ENCODE data around the gene ALPL.
"Not testable (repeated sequence)": the region's sequence is repeated elsewhere in the genome, so short reads cannot be mapped to it uniquely, and the experiment has no call there.

ALPL gene

GRCh38 chr1:21509351-21510112, at the start of gene ALPL:
Gene ALPL, plus strand, starts transcription at chr1:21509423. Its CDS starts 44,659 bp downstream, at chr1:21554082.
- Histone ChIP-seq H3K36me3 (no peaks in the 10 kb centered on the region), H3K4me3 (ENCODE audit: low read depth, low read length) (peak within 1 kb of the TSS; percentile 32), H3K27ac (0 out of 2 replicates have a peak within 1 kb of the TSS, but pooled peaks have one; percentile 46), H3K9me3 (ENCODE audit: severe bottlenecking) (no peaks in the 10 kb centered on the region), H3K27me3 (ENCODE audit: insufficient read depth, low read depth, severe bottlenecking) (no peaks in the 10 kb centered on the region)
- DNase-seq, result no peak
- no peak for TF ChIP-seq CTCF (IDR thresholded peaks at IDR 0.05; ENCODE audit: low read depth, low read length)

- not testable (repeated sequence) for H3K27ac ChIP-seq; H3K27me3 ChIP-seq (ENCODE audit: insufficient read depth, low read depth, severe bottlenecking); DNase-seq; H3K4me3 ChIP-seq (ENCODE audit: low read depth, low read length); H3K36me3 ChIP-seq; H3K9me3 ChIP-seq (ENCODE audit: severe bottlenecking)
These were observed 44.1 kb upstream of the ALPL start for GRCh38 chr1:21465127-21465526.

GRCh38 chr1:21467946-21468345, 41.3 kb upstream of the ALPL start:
- H3K27ac ChIP-seq; H3K4me3 ChIP-seq (ENCODE audit: low read depth, low read length); DNase-seq; H3K9me3 ChIP-seq (ENCODE audit: severe bottlenecking); H3K36me3 ChIP-seq; H3K27me3 ChIP-seq (ENCODE audit: insufficient read depth, low read depth, severe bottlenecking): not testable (repeated sequence)

GRCh38 chr1:21468599-21468998, 40.6 kb upstream of the ALPL start:
- DNase-seq, result no peak

GRCh38 chr1:21469581-21469980, 39.6 kb upstream of the ALPL start:
- no peaks in the 10 kb centered on the region for H3K36me3 ChIP-seq
- no peak overlapping the region for H3K4me3 ChIP-seq (ENCODE audit: low read depth, low read length)
- H3K9me3 ChIP-seq (ENCODE audit: severe bottlenecking), result no peaks in the 10 kb centered on the region
- no peak for DNase-seq
- H3K27me3 ChIP-seq (ENCODE audit: insufficient read depth, low read depth, severe bottlenecking), result no peaks in the 10 kb centered on the region
- TF ChIP-seq CTCF (IDR thresholded peaks at IDR 0.05; ENCODE audit: low read depth, low read length), result no peak
- H3K27ac ChIP-seq, result no peak overlapping the region

More at GRCh38 chr1:21468599-21468998, 40.6 kb upstream of the ALPL start:
- no peak overlapping the region for H3K4me3 ChIP-seq (ENCODE audit: low read depth, low read length)
- no peaks in the 10 kb centered on the region for H3K36me3 ChIP-seq
- H3K27ac ChIP-seq, result no peak overlapping the region
- H3K9me3 ChIP-seq (ENCODE audit: severe bottlenecking), result no peaks in the 10 kb centered on the region
- no peaks in the 10 kb centered on the region for H3K27me3 ChIP-seq (ENCODE audit: insufficient read depth, low read depth, severe bottlenecking)
- TF ChIP-seq CTCF (IDR thresholded peaks at IDR 0.05; ENCODE audit: low read depth, low read length), result no peak

GRCh38 chr1:21472861-21473260, 36.4 kb upstream of the ALPL start:
- DNase-seq, result no peak
- Histone ChIP-seq H3K27me3 (ENCODE audit: insufficient read depth, low read depth, severe bottlenecking) (no peaks in the 10 kb centered on the region), H3K9me3 (ENCODE audit: severe bottlenecking) (no peaks in the 10 kb centered on the region), H3K36me3 (peaks cover 5% of the 10 kb centered on the region), H3K27ac (no peak overlapping the region), H3K4me3 (ENCODE audit: low read depth, low read length) (no peak overlapping the region)
- TF ChIP-seq CTCF (IDR thresholded peaks at IDR 0.05; ENCODE audit: low read depth, low read length), result no peak

- no peak for DNase-seq
- no peak for TF ChIP-seq CTCF (IDR thresholded peaks at IDR 0.05; ENCODE audit: low read depth, low read length)
- H3K4me3 ChIP-seq (ENCODE audit: low read depth, low read length), result no peak overlapping the region
- H3K27ac ChIP-seq, result no peak overlapping the region
- no peaks in the 10 kb centered on the region for H3K27me3 ChIP-seq (ENCODE audit: insufficient read depth, low read depth, severe bottlenecking)
- H3K9me3 ChIP-seq (ENCODE audit: severe bottlenecking), result no peaks in the 10 kb centered on the region
- peaks cover 5% of the 10 kb centered on the region for H3K36me3 ChIP-seq
These were observed 30.9 kb upstream of the ALPL start for GRCh38 chr1:21478356-21478755.

GRCh38 chr1:21483881-21484280, 25.3 kb upstream of the ALPL start:
- DNase-seq; H3K36me3 ChIP-seq; H3K27ac ChIP-seq; H3K27me3 ChIP-seq (ENCODE audit: insufficient read depth, low read depth, severe bottlenecking); H3K9me3 ChIP-seq (ENCODE audit: severe bottlenecking); H3K4me3 ChIP-seq (ENCODE audit: low read depth, low read length): not testable (repeated sequence)
